GM18526 (cell line): ENCODE measurements around the gene PIK3R5.

Experiments used
- POLR2A ChIP-seq: IDR thresholded peaks from 3 replicates; pipeline ENCODE4 v1.6.1; 2011; ENCODE audit not compliant: insufficient read length; ENCODE audit errors: extremely low read depth

Gene PIK3R5

GRCh38 chr17:8965394-8966168 is at the start of gene PIK3R5:
Gene PIK3R5 (minus strand): TSS chr17:8965707. CDS start chr17:8911494, 54,213 bp downstream.
- peak; percentile 39 for TF ChIP-seq POLR2A

- TF ChIP-seq POLR2A, result no peak
Measured at GRCh38 chr17:9011001-9011400, 45.5 kb upstream of the PIK3R5 start.

GRCh38 chr17:9009737-9010136 is 44.2 kb upstream of the PIK3R5 start:
- no peak for TF ChIP-seq POLR2A

- no peak for TF ChIP-seq POLR2A
Measured at GRCh38 chr17:9009096-9009495, 43.6 kb upstream of the PIK3R5 start.

- TF ChIP-seq POLR2A, result no peak
Measured at GRCh38 chr17:9007052-9007714, 41.7 kb upstream of the PIK3R5 start.

GRCh38 chr17:9006175-9006767 is 40.8 kb upstream of the PIK3R5 start:
- TF ChIP-seq POLR2A, result no peak

GRCh38 chr17:9004961-9005285 is 39.4 kb upstream of the PIK3R5 start:
- no peak for TF ChIP-seq POLR2A

- TF ChIP-seq POLR2A, result no peak
Measured at GRCh38 chr17:9004132-9004960, 38.8 kb upstream of the PIK3R5 start.

GRCh38 chr17:9003355-9004131 is 38.0 kb upstream of the PIK3R5 start:
- no peak for TF ChIP-seq POLR2A

- no peak for TF ChIP-seq POLR2A
Measured at GRCh38 chr17:9002606-9003354, 37.3 kb upstream of the PIK3R5 start.

GRCh38 chr17:9002227-9002605 is 36.7 kb upstream of the PIK3R5 start:
- TF ChIP-seq POLR2A, result no peak

- TF ChIP-seq POLR2A, result no peak
Measured at GRCh38 chr17:9001559-9001958, 36.1 kb upstream of the PIK3R5 start.

- TF ChIP-seq POLR2A, result no peak
Measured at GRCh38 chr17:8997994-8998628, 32.6 kb upstream of the PIK3R5 start.

GRCh38 chr17:8995711-8996110 is 30.2 kb upstream of the PIK3R5 start:
- TF ChIP-seq POLR2A, result no peak
